Stimulated activated naive CD8-positive, alpha-beta T cell treated with anti-CD3 and anti-CD28 coated beads, Interleukin-15, Interleukin-2, amounts not matched to agents 100 U/mL and 50 U/mL, for 24 hours (primary cell): ENCODE results near the gene PPIE.
"Not testable (repeated sequence)": the region's sequence is repeated elsewhere in the genome, so short reads cannot be mapped to it uniquely, and the experiment has no call there.

Experiments
- ATAC-seq: fragments of 150-1000 bp; cut with Tn5 transposase; one replicate; pipeline ENCODE4 v1.10.0; 2021
- DNase-seq: peaks from one replicate; pipeline ENCODE4 v3.0.0; 2021

PPIE gene

GRCh38 chr1:39758556-39759435 lies 20.1 kb downstream of the PPIE start:
- no peak for ATAC-seq
- DNase-seq: no peak

GRCh38 chr1:39759436-39759726 lies 20.7 kb downstream of the PPIE start:
- DNase-seq (no peak), ATAC-seq (no peak)

GRCh38 chr1:39760074-39761008 lies 21.7 kb downstream of the PPIE start:
- DNase-seq: no peak
- no peak for ATAC-seq

GRCh38 chr1:39761016-39761415 lies 22.3 kb downstream of the PPIE start:
- ATAC-seq (no peak), DNase-seq (no peak)

- DNase-seq: no peak
- ATAC-seq: no peak
These were observed 23.0 kb downstream of the PPIE start for GRCh38 chr1:39761557-39762260.

GRCh38 chr1:39762550-39763540 lies 24.2 kb downstream of the PPIE start:
- no peak for DNase-seq
- ATAC-seq: no peak

- DNase-seq, ATAC-seq: not testable (repeated sequence)
These were observed 25.1 kb downstream of the PPIE start for GRCh38 chr1:39763619-39764374.

- not testable (repeated sequence) for ATAC-seq, DNase-seq
These were observed 25.8 kb downstream of the PPIE start for GRCh38 chr1:39764512-39764911.

GRCh38 chr1:39766466-39766865 lies 27.8 kb downstream of the PPIE start:
- DNase-seq, ATAC-seq: not testable (repeated sequence)

- not testable (repeated sequence) for ATAC-seq, DNase-seq
These were observed 30.8 kb downstream of the PPIE start for GRCh38 chr1:39769502-39769901.

- ATAC-seq (peak; percentile 66), DNase-seq (peak; percentile 66)
These were observed 31.7 kb downstream of the PPIE start for GRCh38 chr1:39770100-39771021.

- ATAC-seq: peak; percentile 41
- peak; percentile 15 for DNase-seq
These were observed 32.4 kb downstream of the PPIE start, which contains the start of gene OXCT2 for GRCh38 chr1:39771022-39771532. OXCT2 (minus strand) TSS chr1:39771348; CDS start chr1:39771255, 93 bp downstream.

- DNase-seq: not testable (repeated sequence)
- peak; percentile 45 for ATAC-seq
These were observed 34.8 kb downstream of the PPIE start for GRCh38 chr1:39773369-39773979.

GRCh38 chr1:39775141-39775540 lies 36.5 kb downstream of the PPIE start:
- not testable (repeated sequence) for ATAC-seq, DNase-seq

- not testable (repeated sequence) for ATAC-seq, DNase-seq
These were observed 37.2 kb downstream of the PPIE start for GRCh38 chr1:39775676-39776399.

- DNase-seq (no peak), ATAC-seq (no peak)
These were observed 37.7 kb downstream of the PPIE start for GRCh38 chr1:39776400-39776713.

- ATAC-seq: no peak
- DNase-seq: no peak
These were observed 38.2 kb downstream of the PPIE start for GRCh38 chr1:39776886-39777285.

GRCh38 chr1:39777306-39777705 lies 38.6 kb downstream of the PPIE start:
- DNase-seq (no peak), ATAC-seq (no peak)
